GM12878 (cell line): Measurements from ENCODE around the gene BMF. TPM values are rescaled to one million over a fixed set of nuclear protein-coding genes. Genes with fewer than 3 reads are reported as not detected.
"Not testable (repeated sequence)": the region's sequence is repeated elsewhere in the genome, so short reads cannot be mapped to it uniquely, and the experiment has no call there.

Experiments
- ATAC-seq: fragments of 200-7000 bp; cut with Tn5 transposase; 3 replicates; pipeline ENCODE4 v1.9.1; 2020; ENCODE audit warnings: mild to moderate bottlenecking, moderate library complexity
- BruUV-seq: library from RNA; stranded (reverse); fragments of 400-500 nt; replicated peaks from 2 replicates; lab custom pipeline; 2021; lab: Mats Ljungman, UMichigan
- CTCF ChIA-PET: fragments of 300-600 bp; sonication (Branson Sonifier 250); formaldehyde crosslinking; extraction: SDS; loops from one replicate; lab custom pipeline; 2021; ENCODE audit warnings: inconsistent platforms; lab: Yijun Ruan, JAX
- POLR2A ChIA-PET: fragments of 350-600 bp; formaldehyde crosslinking; extraction: SDS; loops from one replicate; lab custom pipeline; 2021; ENCODE audit warnings: inconsistent platforms; lab: Charles Lee
- RAD21 ChIA-PET: fragments of 300-600 bp; sonication (Branson Sonifier 250); formaldehyde crosslinking; loops from one replicate; lab custom pipeline; 2023; ENCODE audit warnings: antibody characterized with exemption; ENCODE audit not compliant: unreplicated experiment; lab: Charles Lee
- SMC1A ChIA-PET: fragments of 300-600 bp; sonication (Branson Sonifier 250); formaldehyde crosslinking; loops from one replicate; lab custom pipeline; 2023; ENCODE audit not compliant: unreplicated experiment, uncharacterized antibody; lab: Charles Lee
- DNase-seq: peaks from one replicate; pipeline ENCODE4 v3.0.0-alpha.2; 2011; ENCODE audit warnings: low read depth, low spot score
- FAIRE-seq: peaks from 3 replicates; lab custom pipeline; 2011; peaks lifted over from hg19 to GRCh38; lab: Jason Lieb, UNC
- H2AFZ ChIP-seq: 2 replicates; pipeline ENCODE4 v1.6.0; 2011; ENCODE audit warnings: low read depth, low read length, control low read depth; ENCODE audit not compliant: control insufficient read depth
- H3K27ac ChIP-seq: 2 replicates; pipeline ENCODE4 v1.5.1; 2011; ENCODE audit warnings: control low read depth; ENCODE audit not compliant: control insufficient read depth, insufficient read depth
- H3K27me3 ChIP-seq, 2 experiments: replicated peaks in 1 of 2; 2 replicates each; pipeline versions ENCODE4 v1.6.0 to v1.6.1; 2011; ENCODE audit warnings: low read length in 1 of 2; ENCODE audit not compliant: control insufficient read depth in 2 of 2, insufficient read depth in 2 of 2
- H3K36me3 ChIP-seq, 2 experiments: 2 replicates each; pipeline ENCODE4 v1.5.1; 2011; ENCODE audit warnings: low read length in 1 of 2; ENCODE audit not compliant: control insufficient read depth in 2 of 2, insufficient read depth in 2 of 2
- H3K4me1 ChIP-seq: 2 replicates; pipeline ENCODE4 v1.6.1; 2011; ENCODE audit warnings: mild to moderate bottlenecking, low read length, moderate library complexity, mixed read lengths; ENCODE audit not compliant: control insufficient read depth, insufficient read depth
- H3K4me2 ChIP-seq: 2 replicates; pipeline ENCODE4 v1.6.0; 2011; ENCODE audit warnings: control low read depth; ENCODE audit not compliant: control insufficient read depth, insufficient read depth
- H3K4me3 ChIP-seq: fragments of 200-600 bp; sonication (generic); 2 replicates; pipeline ENCODE4 v1.5.1; 2016
- H3K79me2 ChIP-seq: 2 replicates; pipeline ENCODE4 v1.6.0; 2011; ENCODE audit warnings: low read length; ENCODE audit not compliant: control insufficient read depth, insufficient read depth
- H3K9ac ChIP-seq: 2 replicates; pipeline ENCODE4 v1.8.0; 2011; ENCODE audit warnings: low read length, control low read depth, mixed read lengths; ENCODE audit not compliant: control insufficient read depth, insufficient read depth
- H3K9me3 ChIP-seq: replicated peaks from 3 replicates; pipeline ENCODE4 v1.5.1; 2011; ENCODE audit warnings: mild to moderate bottlenecking, low read length; ENCODE audit not compliant: control insufficient read depth, insufficient read depth
- H4K20me1 ChIP-seq: 2 replicates; pipeline ENCODE4 v1.6.0; 2011; ENCODE audit not compliant: control insufficient read depth, insufficient read depth
- CEBPB ChIP-seq, 2 experiments: fragments of 150-350 bp in 1 of 2; IDR thresholded peaks; 2 replicates each; pipeline ENCODE4 v1.6.1; 2012 to 2014; ENCODE audit warnings: low read depth in 2 of 2, low read length in 2 of 2, borderline replicate concordance in 1 of 2, inconsistent platforms in 1 of 2
- CHD4 ChIP-seq: fragments of 200-600 bp; sonication (generic); IDR thresholded peaks from 2 replicates; pipeline ENCODE4 v1.6.1; 2016; ENCODE audit warnings: mild to moderate bottlenecking
- KLF5 ChIP-seq: fragments of 450-650 bp; IDR thresholded peaks from 2 replicates; pipeline ENCODE4 v1.6.1; 2014; ENCODE audit warnings: mild to moderate bottlenecking; ENCODE audit not compliant: partially characterized antibody
- LARP7 ChIP-seq: fragments of 450-650 bp; IDR thresholded peaks from 2 replicates; pipeline ENCODE4 v1.6.1; 2017; ENCODE audit warnings: mild to moderate bottlenecking
- RFX5 ChIP-seq: IDR thresholded peaks from 2 replicates; pipeline ENCODE4 v1.6.1; 2011; ENCODE audit warnings: low read depth, low read length, improper control_type of control experiment
- ZNF217 ChIP-seq: fragments of 450-650 bp; IDR thresholded peaks from 2 replicates; pipeline ENCODE4 v1.6.1; 2017; ENCODE audit warnings: antibody characterized with exemption, mild to moderate bottlenecking
- WGBS: methylation state at CpG from one replicate; pipeline ENCODE4 v1.1.6; 2016; ENCODE audit warnings: low lambda C conversion rate; ENCODE audit not compliant: insufficient replicate concordance, insufficient coverage; ENCODE audit errors: missing lambda C conversion rate; 5-methylcytosine and 5-hydroxymethylcytosine counted together
- in situ Hi-C: fragments of 300-500 bp; cut with MboI; formaldehyde crosslinking; loops from 9 replicates; pipeline ENCODE4 v1.14.3; 2018; ENCODE audit warnings: mixed read lengths
- intact Hi-C: fragments of 100-400 bp; cut with micrococcal nuclease; formaldehyde crosslinking; loops from one replicate; pipeline ENCODE4 v1.14.2; 2022; ENCODE audit not compliant: unreplicated experiment
- polyA plus RNA-seq, 11 experiments: library from polyadenylated mRNA; depleted of rRNA in 4 of 11; unstranded in 6 of 11; stranded (reverse) in 5 of 11; fragments of >200 nt; fragmentation: Nextera tagmentation in 4 of 11; fragmentation: Illumina TruSeq in 1 of 11; extraction: Ambion mirVana in 4 of 11; extraction: Trizol in 1 of 11; gene quantifications; 1 replicate in 1 of 11; 2 replicates in 10 of 11; pipeline versions ENCODE4 v1.2.1 to v1.2.3, GENCODE V29; 2011 to 2016; ENCODE audit warnings: inconsistent platforms in 2 of 11, missing spikeins in 2 of 11, low read depth in 1 of 11
- total RNA-seq, 4 experiments: library from RNA; depleted of rRNA in 3 of 4; stranded (reverse); fragments of >200 nt in 3 of 4; fragmentation: Illumina TruSeq in 1 of 4; extraction: Trizol in 1 of 4; gene quantifications; 2 replicates each; pipeline versions ENCODE4 v1.2.1 to v1.2.3, GENCODE V29; 2013 to 2021

Gene BMF
- total and polyA plus RNA-seq, 10 of the 15 experiments (the other 5 are each of a cell fraction or from before 2014, with no cell fraction given): 0.82 to 34.9 (median 16.9) TPM

DNA sequence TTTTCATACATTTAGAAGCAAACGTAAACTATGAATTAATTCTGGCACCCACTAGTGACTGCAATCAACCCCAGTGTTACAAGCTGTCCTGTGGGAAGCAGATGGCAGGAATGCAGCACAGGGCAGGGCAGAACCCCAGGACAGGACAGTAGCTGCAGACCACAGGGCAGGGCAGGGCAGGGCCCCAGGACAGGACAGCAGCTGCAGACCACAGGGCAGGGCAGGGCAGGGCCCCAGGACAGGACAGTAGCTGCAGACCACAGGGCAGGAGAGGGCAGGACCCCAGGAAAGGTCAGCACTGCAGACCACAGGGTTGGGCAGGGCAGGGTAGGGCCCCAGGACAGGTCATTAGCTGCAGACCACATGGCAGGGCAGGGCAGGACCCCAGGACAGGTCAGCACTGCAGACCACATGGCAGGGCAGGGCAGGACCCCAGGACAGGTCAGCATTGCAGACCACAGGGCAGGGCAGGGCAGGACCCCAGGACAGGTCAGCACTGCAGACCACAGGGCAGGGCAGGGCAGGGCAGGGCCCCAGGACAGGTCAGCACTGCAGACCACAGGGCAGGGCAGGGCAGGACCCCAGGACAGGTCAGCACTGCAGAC lies 27.3 kb upstream of the BMF start:
- POLR2A ChIA-PET, in situ Hi-C loops, H3K27ac ChIP-seq, H3K4me3 ChIP-seq, H3K9me3 ChIP-seq, BruUV-seq, H3K9ac ChIP-seq, H3K79me2 ChIP-seq, CTCF ChIA-PET, H3K27me3 ChIP-seq, intact Hi-C loops, FAIRE-seq, H3K36me3 ChIP-seq, SMC1A ChIA-PET, H2AFZ ChIP-seq, ATAC-seq, DNase-seq, H4K20me1 ChIP-seq, H3K4me2 ChIP-seq, RAD21 ChIA-PET, H3K4me1 ChIP-seq: not testable (repeated sequence)
- 55% methylated on average over 1 of the region's 1 CpG for WGBS

DNA sequence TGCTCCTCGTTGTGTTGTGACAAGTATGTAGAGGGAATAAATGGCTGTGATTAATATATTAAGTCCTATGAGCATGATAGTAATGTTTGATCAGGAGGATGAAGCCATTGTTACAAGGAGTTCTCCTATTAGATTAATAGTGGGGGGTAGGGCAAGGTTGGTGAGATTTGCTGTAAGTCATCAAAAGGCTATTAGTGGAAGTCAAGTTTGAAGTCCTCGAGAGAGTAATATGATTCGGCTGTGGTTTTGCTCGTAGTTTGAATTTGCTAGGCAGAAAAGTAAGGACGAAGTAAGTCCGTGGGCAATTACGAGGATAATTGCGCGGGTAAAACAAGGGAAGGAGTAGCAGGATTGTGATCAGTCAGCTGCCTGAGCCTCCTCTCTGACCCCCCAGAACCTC lies 26.2 kb upstream of the BMF start:
- 47% methylated on average over 9 of the region's 9 CpGs for WGBS
- no peaks in the 10 kb centered on the region for H3K9me3 ChIP-seq
- intact Hi-C loops: no loop called here
- no peaks in the 10 kb centered on the region for H3K4me1 ChIP-seq
- no peaks in the 10 kb centered on the region for H4K20me1 ChIP-seq
- H3K27me3 ChIP-seq: no peaks in the 10 kb centered on the region
- DNase-seq (no peak), FAIRE-seq (no peak), ATAC-seq (no peak)
- BruUV-seq: no TSS peak
- H3K27ac ChIP-seq: no peak overlapping the region
- H3K79me2 ChIP-seq: no peaks in the 10 kb centered on the region
- SMC1A ChIA-PET: no interaction called here
- H2AFZ ChIP-seq: no peak overlapping the region
- TF ChIP-seq ZNF217 (no peak), RFX5 (no peak), CHD4 (no peak), KLF5 (no peak), CEBPB (IDR thresholded peaks at IDR 0.05; ENCODE audit: borderline replicate concordance in 1 of 2, low read depth in 2 of 2, low read length in 2 of 2) (no peak), LARP7 (no peak)
- CTCF ChIA-PET: no interaction called here
- no peaks in the 10 kb centered on the region for H3K36me3 ChIP-seq
- RAD21 ChIA-PET: no interaction called here
- POLR2A ChIA-PET: no interaction called here
- no peak overlapping the region for H3K4me2 ChIP-seq
- in situ Hi-C loops: no loop called here
- H3K4me3 ChIP-seq: no peak overlapping the region
- H3K9ac ChIP-seq: no peak overlapping the region
